CD14-positive monocyte (primary cell): ENCODE data around the gene HYAL1. TPM values are rescaled to one million over a fixed set of nuclear protein-coding genes. Genes with fewer than 3 reads are reported as not detected.

Source experiments
- DNase-seq, 3 donors: peaks; one replicate each; pipeline ENCODE4 v3.0.0-alpha.2; 2011 to 2022
- H2AFZ ChIP-seq: 2 replicates; pipeline ENCODE4 v1.6.0; 2012; ENCODE audit warnings: mild to moderate bottlenecking, low read depth, low read length, inconsistent platforms; ENCODE audit not compliant: insufficient read depth, poor library complexity, severe bottlenecking
- H3K27ac ChIP-seq, 2 donors: 1 replicate in 1 of 2; 2 replicates in 1 of 2; pipeline ENCODE4 v1.5.1; 2012 to 2013; ENCODE audit warnings: low read length in 2 of 2, control low read depth in 1 of 2, inconsistent platforms in 1 of 2, low read depth in 1 of 2, mild to moderate bottlenecking in 1 of 2
- H3K27me3 ChIP-seq, 2 donors: one replicate each; pipeline versions ENCODE4 v1.6.0 to v1.6.1; 2011 to 2013; ENCODE audit warnings: low read length in 2 of 2; ENCODE audit not compliant: control insufficient read depth in 2 of 2, insufficient read depth in 2 of 2
- H3K36me3 ChIP-seq, 2 donors: replicated peaks in 1 of 2; 1 replicate in 1 of 2; 2 replicates in 1 of 2; pipeline versions ENCODE4 v1.5.1 to v1.6.1; 2012 to 2013; ENCODE audit warnings: low read length in 2 of 2, control low read depth in 1 of 2, inconsistent platforms in 1 of 2, mild to moderate bottlenecking in 1 of 2; ENCODE audit not compliant: insufficient read depth in 2 of 2, control insufficient read depth in 1 of 2
- H3K4me1 ChIP-seq, 2 donors: 1 replicate in 1 of 2; 2 replicates in 1 of 2; pipeline versions ENCODE4 v1.5.1 to v1.6.1; 2012 to 2013; ENCODE audit warnings: low read length in 2 of 2, control low read depth in 1 of 2, inconsistent platforms in 1 of 2, mild to moderate bottlenecking in 1 of 2, moderate library complexity in 1 of 2; ENCODE audit not compliant: insufficient read depth in 2 of 2, control insufficient read depth in 1 of 2
- H3K4me2 ChIP-seq: replicated peaks from 2 replicates; pipeline ENCODE3; 2012; ENCODE audit warnings: low read length, moderate library complexity, mild to moderate bottlenecking; ENCODE audit not compliant: poor library complexity, severe bottlenecking; ENCODE audit errors: extremely low read depth
- H3K4me3 ChIP-seq, 3 experiments: fragments of 200-600 bp in 1 of 3; sonication (generic) in 1 of 3; replicated peaks in 1 of 3; 1 replicate in 2 of 3; 2 replicates in 1 of 3; pipeline ENCODE4 v1.5.1; 2011 to 2013; ENCODE audit warnings: low read length in 3 of 3, mild to moderate bottlenecking in 3 of 3, control low read depth in 2 of 3, low read depth in 2 of 3, inconsistent platforms in 1 of 3, moderate library complexity in 1 of 3
- H3K79me2 ChIP-seq: 2 replicates; pipeline ENCODE4 v1.6.0; 2012; ENCODE audit warnings: mild to moderate bottlenecking, control low read depth, inconsistent platforms, low read length, moderate library complexity; ENCODE audit not compliant: insufficient read depth
- H3K9ac ChIP-seq: 2 replicates; pipeline ENCODE4 v1.6.0; 2017; ENCODE audit warnings: low read length, mild to moderate bottlenecking; ENCODE audit not compliant: insufficient read depth, poor library complexity, severe bottlenecking
- H3K9me3 ChIP-seq, 2 donors: replicated peaks in 1 of 2; 1 replicate in 1 of 2; 2 replicates in 1 of 2; pipeline versions ENCODE4 v1.5.1 to v1.6.1; 2012 to 2013; ENCODE audit warnings: low read length in 2 of 2, control low read depth in 1 of 2; ENCODE audit not compliant: control insufficient read depth in 1 of 2, insufficient read depth in 1 of 2
- H4K20me1 ChIP-seq: 2 replicates; pipeline ENCODE4 v1.6.0; 2012; ENCODE audit warnings: mild to moderate bottlenecking, low read length, control low read depth, moderate library complexity; ENCODE audit not compliant: insufficient read depth
- H3K27ac Mint-ChIP-seq, 7 donors: one replicate each; pipeline ENCODE4 v1.8.0; 2020; ENCODE audit warnings: mild to moderate bottlenecking in 7 of 7, mixed read lengths in 7 of 7, moderate library complexity in 6 of 7, inconsistent platforms in 2 of 7
- H3K27me3 Mint-ChIP-seq, 3 donors: one replicate each; pipeline ENCODE4 v1.8.0; 2021 to 2022; ENCODE audit warnings: low read depth in 3 of 3, mild to moderate bottlenecking in 3 of 3, mixed read lengths in 3 of 3, moderate library complexity in 3 of 3, inconsistent platforms in 1 of 3
- H3K36me3 Mint-ChIP-seq, 2 donors: one replicate each; pipeline ENCODE4 v1.8.0; 2020; ENCODE audit warnings: mixed read lengths in 2 of 2, inconsistent platforms in 1 of 2, mild to moderate bottlenecking in 1 of 2
- H3K4me1 Mint-ChIP-seq: one replicate; pipeline ENCODE4 v1.8.0; 2020; ENCODE audit warnings: mild to moderate bottlenecking, mixed read lengths
- H3K4me3 Mint-ChIP-seq, 2 donors: one replicate each; pipeline ENCODE4 v1.8.0; 2020; ENCODE audit warnings: mild to moderate bottlenecking in 2 of 2, mixed read lengths in 2 of 2, moderate library complexity in 1 of 2
- H3K9me3 Mint-ChIP-seq, 7 donors: one replicate each; pipeline ENCODE4 v1.8.0; 2020 to 2022; ENCODE audit warnings: mixed read lengths in 7 of 7, mild to moderate bottlenecking in 6 of 7, moderate library complexity in 6 of 7, inconsistent platforms in 2 of 7
- WGBS: methylation state at CpG from one replicate; pipeline ENCODE4 v1.1.5; 2013; ENCODE audit warnings: missing lambda C conversion rate; ENCODE audit not compliant: insufficient coverage; 5-methylcytosine and 5-hydroxymethylcytosine counted together
- intact Hi-C, 2 donors: fragments of 100-400 bp; cut with micrococcal nuclease; formaldehyde crosslinking; loops; one replicate each; pipeline versions ENCODE4 v1.15.0 to v1.15.1; 2023
- polyA minus RNA-seq: library from RNA; depleted of rRNA, polyadenylated mRNA; stranded (reverse); fragments of >200 nt; gene quantifications from 2 replicates; pipeline ENCODE4 v1.2.3, GENCODE V29; 2012
- polyA plus RNA-seq, 3 donors: library from polyadenylated mRNA; depleted of rRNA in 1 of 3; unstranded in 2 of 3; stranded (reverse) in 1 of 3; fragments of 300-500 nt in 2 of 3; fragments of >200 nt in 1 of 3; fragmentation: Illumina TruSeq in 2 of 3; gene quantifications; 1 replicate in 2 of 3; 2 replicates in 1 of 3; pipeline ENCODE4 v1.2.3, GENCODE V29; 2012 to 2021
- total RNA-seq, 12 experiments: library from RNA in 1 of 12; stranded (reverse) in 1 of 12; fragments of 120-200 nt in 1 of 12; gene quantifications; one replicate each; pipeline ENCODE4 v1.2.4 and lab custom pipeline; 2013 to 2026; ENCODE audit warnings: mixed read lengths in 6 of 12, inconsistent platforms in 1 of 12
- TF ChIP-seq, protein P1 (sequence below): fragments of 200-600 bp; IDR thresholded peaks from one replicate; pipeline ENCODE4 v1.8.0; 2022; ENCODE audit warnings: antibody characterized with exemption, mild to moderate bottlenecking

Gene HYAL1, protein sequence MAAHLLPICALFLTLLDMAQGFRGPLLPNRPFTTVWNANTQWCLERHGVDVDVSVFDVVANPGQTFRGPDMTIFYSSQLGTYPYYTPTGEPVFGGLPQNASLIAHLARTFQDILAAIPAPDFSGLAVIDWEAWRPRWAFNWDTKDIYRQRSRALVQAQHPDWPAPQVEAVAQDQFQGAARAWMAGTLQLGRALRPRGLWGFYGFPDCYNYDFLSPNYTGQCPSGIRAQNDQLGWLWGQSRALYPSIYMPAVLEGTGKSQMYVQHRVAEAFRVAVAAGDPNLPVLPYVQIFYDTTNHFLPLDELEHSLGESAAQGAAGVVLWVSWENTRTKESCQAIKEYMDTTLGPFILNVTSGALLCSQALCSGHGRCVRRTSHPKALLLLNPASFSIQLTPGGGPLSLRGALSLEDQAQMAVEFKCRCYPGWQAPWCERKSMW
- 0.50 TPM for total RNA-seq (2013)
- polyA plus RNA-seq: under 1 TPM in 1 of 3 donors, not detected in 2; 0.57 TPM
- polyA minus RNA-seq: 0.97 and 1.2 TPM in 2 replicates
- total RNA-seq (lab: John Stamatoyannopoulos, UW): 0.07 to 2.5 (median 0.49) reads per million in 11 experiments

DNA sequence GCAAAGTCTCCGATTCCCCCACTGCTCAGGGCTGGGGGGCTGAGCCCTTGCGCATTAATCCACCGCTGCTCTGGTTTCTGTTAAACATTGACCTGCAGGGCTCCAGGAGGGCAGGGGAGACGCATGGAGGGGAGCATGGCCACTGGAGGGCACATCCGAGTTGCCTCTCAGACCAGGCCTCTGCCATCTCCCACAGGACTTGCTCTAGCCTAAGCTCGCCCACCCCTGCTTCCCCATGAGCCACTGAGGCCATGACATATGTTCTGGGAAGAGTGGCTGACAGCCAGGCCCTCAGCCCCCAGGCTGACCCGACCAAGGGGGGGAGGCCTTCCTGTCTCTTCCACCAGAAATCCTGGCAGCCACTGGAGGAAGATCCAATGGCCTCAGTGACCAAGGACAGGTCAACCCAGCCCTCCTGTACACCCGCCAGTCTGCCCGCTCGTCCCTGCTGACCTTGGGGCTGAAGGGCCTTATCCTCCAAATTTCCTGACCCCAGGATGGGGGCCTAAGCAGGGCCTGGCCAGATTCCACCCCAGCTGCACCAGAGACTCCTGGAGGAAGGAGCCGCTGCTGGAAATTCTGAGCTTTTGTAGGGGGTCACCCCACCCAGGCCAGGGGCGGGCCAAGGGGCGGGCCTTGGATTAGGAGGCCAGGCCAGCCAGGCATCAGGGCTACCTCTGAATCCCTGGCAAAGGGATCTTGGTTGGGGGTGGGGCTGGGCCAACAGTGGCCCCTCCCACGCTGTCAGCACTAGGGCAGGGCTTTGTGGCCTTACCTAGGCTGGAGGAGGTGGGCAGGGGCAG lies at the start of gene HYAL1:
HYAL1 (minus strand) TSS at position 562 of the 803 bp plus-strand sequence. CDS start 618 bp downstream, outside the sequence.
- peaks cover 24 to 27% of the 10 kb centered on the region in 2 donors for H3K4me1 ChIP-seq
- no peaks in the 10 kb centered on the region for H4K20me1 ChIP-seq
- peak in 1 of 3 donors; percentile 2 for DNase-seq
- no peak within 1 kb of the TSS for H3K4me3 ChIP-seq
- H3K36me3 Mint-ChIP-seq: peaks cover 0 to 2% of the 10 kb centered on the region in 2 donors
- peaks cover 24% of the 10 kb centered on the region for H3K79me2 ChIP-seq
- H3K27ac Mint-ChIP-seq: peak within 1 kb of the TSS in 2 of 7 donors; percentile 15 to 37
- H3K4me1 Mint-ChIP-seq: peaks cover 30% of the 10 kb centered on the region
- H3K9ac ChIP-seq: peak within 1 kb of the TSS; percentile 21
- intact Hi-C loops: no loop called here
- H3K9me3 ChIP-seq: peaks cover 0 to 14% of the 10 kb centered on the region in 2 donors
- peaks cover 0 to 12% (median 9%) of the 10 kb centered on the region in 7 donors for H3K9me3 Mint-ChIP-seq
- 82% methylated on average over 7 of the region's 14 CpGs for WGBS
- TF ChIP-seq, protein P1, sequence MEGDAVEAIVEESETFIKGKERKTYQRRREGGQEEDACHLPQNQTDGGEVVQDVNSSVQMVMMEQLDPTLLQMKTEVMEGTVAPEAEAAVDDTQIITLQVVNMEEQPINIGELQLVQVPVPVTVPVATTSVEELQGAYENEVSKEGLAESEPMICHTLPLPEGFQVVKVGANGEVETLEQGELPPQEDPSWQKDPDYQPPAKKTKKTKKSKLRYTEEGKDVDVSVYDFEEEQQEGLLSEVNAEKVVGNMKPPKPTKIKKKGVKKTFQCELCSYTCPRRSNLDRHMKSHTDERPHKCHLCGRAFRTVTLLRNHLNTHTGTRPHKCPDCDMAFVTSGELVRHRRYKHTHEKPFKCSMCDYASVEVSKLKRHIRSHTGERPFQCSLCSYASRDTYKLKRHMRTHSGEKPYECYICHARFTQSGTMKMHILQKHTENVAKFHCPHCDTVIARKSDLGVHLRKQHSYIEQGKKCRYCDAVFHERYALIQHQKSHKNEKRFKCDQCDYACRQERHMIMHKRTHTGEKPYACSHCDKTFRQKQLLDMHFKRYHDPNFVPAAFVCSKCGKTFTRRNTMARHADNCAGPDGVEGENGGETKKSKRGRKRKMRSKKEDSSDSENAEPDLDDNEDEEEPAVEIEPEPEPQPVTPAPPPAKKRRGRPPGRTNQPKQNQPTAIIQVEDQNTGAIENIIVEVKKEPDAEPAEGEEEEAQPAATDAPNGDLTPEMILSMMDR: no peak
- no peak within 1 kb of the TSS for H3K4me3 Mint-ChIP-seq
- H2AFZ ChIP-seq: no peak within 1 kb of the TSS
- H3K4me2 ChIP-seq: no peak within 1 kb of the TSS
- no peaks in the 10 kb centered on the region for H3K27me3 ChIP-seq
- no peak within 1 kb of the TSS for H3K27ac ChIP-seq
- no peaks in the 10 kb centered on the region for H3K36me3 ChIP-seq
- H3K27me3 Mint-ChIP-seq: no peaks in the 10 kb centered on the region

DNA sequence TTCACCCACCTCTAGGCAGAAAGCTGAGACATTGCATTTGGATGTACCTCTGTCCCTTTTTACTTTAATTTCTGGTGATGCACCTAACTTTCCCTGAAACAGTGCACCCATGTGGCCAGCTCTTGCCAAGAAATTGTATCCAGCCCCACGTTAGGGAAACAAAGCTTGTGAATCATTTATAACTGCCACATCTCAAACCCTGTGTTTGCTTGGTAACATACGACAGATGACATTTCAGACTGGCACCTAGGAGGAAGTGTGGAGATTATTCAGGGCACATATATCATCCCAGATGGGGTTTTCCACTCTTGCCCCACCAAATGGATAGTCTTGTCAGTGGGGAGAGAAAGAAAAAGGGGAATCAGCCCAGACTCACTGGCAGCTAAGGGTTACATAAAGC lies 49.4 kb upstream of the HYAL1 start:
- H3K27ac ChIP-seq: peak overlapping the region in 1 of 2 donors; percentile 44
- H3K9me3 ChIP-seq: no peaks in the 10 kb centered on the region
- TF ChIP-seq, protein P1: no peak
- Mint-ChIP-seq H3K36me3 (peaks cover 34 to 55% of the 10 kb centered on the region in 2 donors), H3K4me3 (no peak overlapping the region), H3K4me1 (peaks cover 63% of the 10 kb centered on the region), H3K27me3 (no peaks in the 10 kb centered on the region), H3K9me3 (no peaks in the 10 kb centered on the region), H3K27ac (peak overlapping the region in 4 of 7 donors; percentile 9 to 95 (median 26))
- no peak overlapping the region for H3K9ac ChIP-seq
- WGBS: 0% methylated on average over 1 of the region's 2 CpGs
- no peak overlapping the region for H3K4me2 ChIP-seq
- H4K20me1 ChIP-seq: peaks cover 74% of the 10 kb centered on the region
- intact Hi-C loops: loop anchor here (5.0 to 10.0 kb wide), 3 partner anchors 260 to 1042 kb away; partner anchors contain the start of genes CISH (in 1 of the 2), MON1A (in 1 of the 2) and RBM15B (in 1 of the 2)
- no peak overlapping the region for H2AFZ ChIP-seq
- H3K79me2 ChIP-seq: peaks cover 81% of the 10 kb centered on the region
- H3K36me3 ChIP-seq: peaks cover 53 to 66% of the 10 kb centered on the region in 2 donors
- H3K27me3 ChIP-seq: no peaks in the 10 kb centered on the region
- H3K4me3 ChIP-seq: no peak overlapping the region
- DNase-seq: peak; percentile 45 to 89 (median 55)
- peaks cover 45 to 60% of the 10 kb centered on the region in 2 donors for H3K4me1 ChIP-seq
